GM21360 (cell line): ENCODE measurements around the gene MAPKAP1.

Experiments
- ATAC-seq: cut with Tn5 transposase; IDR thresholded peaks from one replicate; pipeline ENCODE4 v1.9.1; 2021; ENCODE audit warnings: mild to moderate bottlenecking, moderate library complexity; ENCODE audit not compliant: unreplicated experiment

Gene MAPKAP1

DNA sequence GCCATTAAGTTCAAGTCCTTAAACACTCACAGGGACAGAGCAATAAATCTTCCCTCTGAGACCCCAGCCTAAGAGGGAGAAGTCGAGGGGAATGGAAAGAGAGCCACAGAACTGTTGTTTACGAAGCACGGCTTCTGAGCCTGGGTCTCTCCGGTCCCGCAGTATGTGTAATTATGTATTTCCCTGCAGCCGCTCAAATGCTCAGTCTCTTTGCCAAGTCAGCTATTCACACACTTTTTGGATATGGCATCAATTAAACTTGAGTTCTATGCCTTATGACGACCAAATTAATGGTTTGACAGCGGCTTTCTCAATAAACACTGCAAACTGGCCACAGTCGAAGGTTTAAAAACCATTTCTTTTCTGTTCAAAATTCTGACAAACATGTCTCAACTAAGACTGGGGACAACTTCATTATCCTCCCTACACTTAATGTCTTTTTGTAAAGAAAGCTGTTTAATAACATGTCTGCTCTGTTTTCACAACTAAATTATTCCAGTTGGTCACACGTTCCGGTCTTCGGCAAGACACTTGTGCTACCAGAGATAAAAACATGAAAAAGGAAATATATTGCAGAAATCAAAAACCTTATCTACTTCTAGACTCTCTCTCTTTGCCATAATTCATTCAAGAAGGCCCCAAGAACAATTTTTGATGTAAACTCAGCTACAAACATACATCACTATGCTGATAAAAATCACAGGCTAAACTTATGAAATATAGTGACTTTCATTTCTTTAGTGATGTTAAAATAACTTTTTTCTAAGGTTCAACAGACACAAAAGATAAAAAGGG lies 242.2 kb downstream of the MAPKAP1 start:
- ATAC-seq, result no peak

- no peak for ATAC-seq
Measured at GRCh38 chr9:125463926-125464325, 243.1 kb downstream of the MAPKAP1 start.

- no peak for ATAC-seq
Measured at GRCh38 chr9:125462861-125463291, 244.1 kb downstream of the MAPKAP1 start.

GRCh38 chr9:125461636-125462190 lies 245.3 kb downstream of the MAPKAP1 start:
- no peak for ATAC-seq

DNA sequence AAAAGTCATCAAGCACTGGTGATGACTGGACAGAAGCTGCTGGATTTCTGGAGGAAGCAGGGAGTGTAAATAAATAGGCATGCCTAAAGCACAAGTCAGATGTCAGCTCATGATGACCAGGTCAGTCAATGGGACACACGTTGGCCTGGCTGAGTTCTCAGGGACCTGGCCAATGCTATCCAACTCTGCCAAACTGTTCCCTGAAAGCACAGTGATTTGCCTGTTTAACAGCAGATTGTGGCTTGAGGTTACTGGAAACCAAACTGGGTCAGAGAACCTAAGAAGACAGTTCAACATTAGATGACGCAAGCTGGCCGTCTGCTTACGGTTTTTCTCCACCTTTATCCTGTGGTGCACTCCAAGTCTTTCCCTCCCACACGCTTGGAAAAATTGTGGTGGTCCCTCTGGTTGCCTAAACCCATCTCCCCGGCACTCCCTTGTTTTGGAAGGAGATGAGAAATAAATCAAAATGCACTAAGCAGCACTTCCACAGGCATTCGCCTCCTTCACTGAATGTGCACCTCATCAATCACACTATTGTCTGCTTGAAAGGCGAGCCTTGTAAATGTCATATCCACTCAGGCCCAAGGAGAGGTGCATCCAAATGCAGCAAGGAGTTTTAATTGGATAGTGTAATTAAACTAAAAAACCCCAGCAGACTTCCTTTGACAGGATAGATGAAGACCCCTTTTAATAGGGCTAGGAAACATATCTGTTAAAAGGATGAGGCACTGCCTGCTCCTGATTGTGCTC lies 245.9 kb downstream of the MAPKAP1 start:
- ATAC-seq, result no peak

DNA sequence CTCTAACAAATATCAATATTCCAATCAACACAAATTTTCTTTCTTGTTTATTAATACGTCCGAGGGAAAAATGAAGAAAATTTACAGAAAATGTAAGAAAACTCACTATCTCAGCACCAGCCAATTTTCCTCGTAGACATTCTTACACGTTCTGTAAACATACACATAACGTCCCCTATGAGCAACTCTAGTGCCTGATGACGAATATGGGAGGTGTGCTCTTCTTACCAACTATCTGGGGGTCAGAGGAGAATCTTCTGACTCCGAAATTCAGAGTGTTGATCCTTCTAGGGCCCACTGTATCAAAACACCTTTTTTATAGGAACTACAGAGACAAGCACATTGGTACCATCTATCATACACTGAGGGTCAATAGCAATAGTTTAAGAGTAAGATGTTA lies 246.7 kb downstream of the MAPKAP1 start:
- no peak for ATAC-seq

GRCh38 chr9:125457357-125457756 lies 249.7 kb downstream of the MAPKAP1 start:
- no peak for ATAC-seq

GRCh38 chr9:125455876-125456275 lies 251.1 kb downstream of the MAPKAP1 start:
- ATAC-seq, result no peak

GRCh38 chr9:125455132-125455531 lies 251.9 kb downstream of the MAPKAP1 start:
- no peak for ATAC-seq

DNA sequence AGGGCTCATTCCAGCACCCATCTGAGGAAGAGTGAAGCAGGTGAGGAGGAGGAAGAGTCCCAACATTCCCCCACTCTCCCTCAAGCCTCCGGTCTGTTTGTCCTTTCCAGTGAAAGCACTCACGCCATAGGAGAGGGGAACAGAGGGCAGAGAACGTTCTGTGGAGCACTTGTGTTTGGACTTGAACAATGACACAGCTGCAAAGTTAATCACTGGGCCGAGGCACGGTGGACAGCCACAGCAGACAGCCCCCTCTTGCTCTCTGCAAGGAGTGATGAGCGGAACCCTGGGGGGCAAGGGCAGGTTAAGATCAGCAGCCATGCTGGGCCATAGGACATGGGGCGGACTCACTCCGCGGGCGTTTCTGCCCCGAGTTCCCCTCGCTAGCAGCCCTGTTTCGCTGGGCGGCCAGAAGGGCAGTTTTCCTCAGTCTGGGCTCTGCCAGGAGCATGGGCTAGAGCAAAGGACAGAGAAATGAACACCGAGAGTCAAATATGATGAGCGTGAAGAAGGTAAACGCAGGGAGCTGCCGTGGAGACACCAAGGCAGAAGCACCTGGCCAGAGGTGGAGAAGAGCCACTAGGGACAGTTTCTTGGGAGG lies 259.7 kb downstream of the MAPKAP1 start:
- ATAC-seq, result no peak

GRCh38 chr9:125446561-125447094 lies 260.4 kb downstream of the MAPKAP1 start:
- peak; percentile 93 for ATAC-seq

DNA sequence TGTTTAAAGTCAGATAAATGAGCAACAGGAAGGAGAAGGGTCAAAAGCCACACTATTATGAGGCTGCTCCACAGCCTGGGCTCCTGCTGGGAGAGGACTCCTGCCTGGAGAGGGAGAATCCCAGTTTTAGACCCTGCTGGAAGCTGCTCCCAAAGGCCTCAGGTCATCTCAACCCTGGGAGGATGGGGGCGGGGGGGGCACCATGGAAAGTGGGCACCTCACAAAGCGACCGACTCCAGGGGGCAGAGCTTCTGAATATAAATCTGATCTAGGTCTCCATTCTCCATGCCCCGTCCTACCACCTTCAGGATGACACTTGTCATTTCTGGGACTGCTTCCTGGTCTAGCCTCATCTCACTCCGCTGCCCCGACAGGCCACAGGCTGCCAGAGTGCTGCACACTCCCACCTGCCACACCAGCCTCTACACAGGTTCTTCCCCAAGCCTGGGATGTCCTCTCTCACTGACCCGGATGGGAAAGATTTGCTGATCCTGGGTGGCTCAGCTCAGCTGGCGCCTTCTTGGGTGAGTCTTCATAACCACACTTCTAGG lies 262.0 kb downstream of the MAPKAP1 start:
- ATAC-seq, result no peak

GRCh38 chr9:125444166-125444565 lies 262.8 kb downstream of the MAPKAP1 start:
- ATAC-seq, result no peak

DNA sequence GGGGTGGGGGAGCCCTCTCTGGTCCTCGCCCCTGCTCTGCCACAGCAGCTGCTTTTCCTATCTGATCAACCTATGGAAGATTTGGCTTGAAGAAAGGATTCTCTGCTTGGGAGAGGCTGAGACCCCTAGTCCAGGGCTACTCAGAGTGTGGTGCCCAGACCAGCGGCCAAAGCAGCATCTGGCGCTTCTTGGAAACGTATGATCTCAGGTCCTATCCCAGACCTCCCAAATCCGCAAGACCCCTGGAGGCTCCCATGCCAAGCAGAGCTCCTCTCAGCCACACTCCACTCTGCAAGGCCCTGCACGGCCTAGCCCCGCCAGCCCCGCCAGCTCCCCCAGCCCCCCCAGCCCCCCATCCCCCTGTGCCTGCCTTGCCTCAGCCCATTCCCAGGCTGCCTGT lies 263.6 kb downstream of the MAPKAP1 start:
- ATAC-seq, result no peak

DNA sequence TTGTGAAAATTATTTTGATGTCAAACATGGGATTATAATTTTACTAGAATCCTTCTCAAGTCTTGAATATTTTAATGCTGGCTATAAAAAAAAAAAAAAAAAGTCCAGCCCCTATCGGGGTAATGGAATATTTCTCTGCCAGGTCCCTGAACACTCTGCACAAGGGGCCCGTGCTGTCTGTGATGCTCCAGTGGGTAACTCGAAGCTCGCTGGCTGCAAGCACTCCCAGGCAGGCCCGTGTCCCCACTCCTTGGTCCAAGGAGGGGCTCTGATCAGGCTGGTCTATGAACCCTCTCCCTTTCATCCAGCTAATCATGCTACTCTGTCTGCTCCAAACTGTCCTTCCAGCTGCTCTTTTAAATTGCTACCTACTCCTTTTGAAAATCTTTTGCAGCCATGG lies 264.6 kb downstream of the MAPKAP1 start:
- ATAC-seq, result no peak

GRCh38 chr9:125440411-125440810 lies 266.6 kb downstream of the MAPKAP1 start:
- no peak for ATAC-seq

DNA sequence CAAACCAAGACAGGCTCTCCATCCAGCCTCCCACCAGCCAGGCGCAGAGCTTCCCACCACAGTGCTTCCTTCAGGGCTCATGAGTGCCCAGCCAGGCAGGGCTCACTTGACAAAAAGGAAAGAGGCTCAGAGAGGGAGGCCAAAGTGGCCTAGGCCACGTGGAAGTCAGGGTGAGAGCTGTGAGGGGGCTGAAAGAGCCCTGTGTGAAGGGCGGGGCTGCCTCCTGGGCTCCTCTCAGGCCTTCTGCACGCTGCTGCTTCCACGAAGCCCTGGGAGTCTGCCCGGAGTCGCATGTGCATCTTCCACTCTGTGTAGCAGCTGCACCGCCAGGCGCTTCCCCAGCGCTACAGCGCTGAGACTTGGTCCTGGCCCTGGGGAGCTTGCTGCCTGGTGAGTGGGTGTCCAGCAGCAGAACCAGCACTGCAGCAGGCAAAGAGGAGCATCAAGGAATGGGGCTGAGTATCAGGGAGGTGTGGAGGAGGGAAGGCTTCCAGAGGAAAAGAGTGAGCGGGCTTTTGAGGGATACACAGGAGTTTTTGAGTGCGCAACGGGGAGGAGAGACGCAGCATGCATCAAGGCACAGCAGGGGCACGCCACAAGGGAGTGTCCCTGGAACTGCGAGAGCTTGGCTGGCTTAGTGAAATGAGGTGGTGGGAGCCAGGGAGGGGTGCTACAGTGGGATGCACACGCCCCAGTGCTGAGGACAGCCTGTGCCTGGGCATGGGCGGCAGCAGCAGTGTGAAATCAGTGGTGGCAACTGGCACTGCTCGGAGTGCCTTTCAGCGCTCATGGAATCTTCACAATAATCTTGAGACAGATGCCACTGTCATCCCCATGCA lies 267.4 kb downstream of the MAPKAP1 start:
- no peak for ATAC-seq

DNA sequence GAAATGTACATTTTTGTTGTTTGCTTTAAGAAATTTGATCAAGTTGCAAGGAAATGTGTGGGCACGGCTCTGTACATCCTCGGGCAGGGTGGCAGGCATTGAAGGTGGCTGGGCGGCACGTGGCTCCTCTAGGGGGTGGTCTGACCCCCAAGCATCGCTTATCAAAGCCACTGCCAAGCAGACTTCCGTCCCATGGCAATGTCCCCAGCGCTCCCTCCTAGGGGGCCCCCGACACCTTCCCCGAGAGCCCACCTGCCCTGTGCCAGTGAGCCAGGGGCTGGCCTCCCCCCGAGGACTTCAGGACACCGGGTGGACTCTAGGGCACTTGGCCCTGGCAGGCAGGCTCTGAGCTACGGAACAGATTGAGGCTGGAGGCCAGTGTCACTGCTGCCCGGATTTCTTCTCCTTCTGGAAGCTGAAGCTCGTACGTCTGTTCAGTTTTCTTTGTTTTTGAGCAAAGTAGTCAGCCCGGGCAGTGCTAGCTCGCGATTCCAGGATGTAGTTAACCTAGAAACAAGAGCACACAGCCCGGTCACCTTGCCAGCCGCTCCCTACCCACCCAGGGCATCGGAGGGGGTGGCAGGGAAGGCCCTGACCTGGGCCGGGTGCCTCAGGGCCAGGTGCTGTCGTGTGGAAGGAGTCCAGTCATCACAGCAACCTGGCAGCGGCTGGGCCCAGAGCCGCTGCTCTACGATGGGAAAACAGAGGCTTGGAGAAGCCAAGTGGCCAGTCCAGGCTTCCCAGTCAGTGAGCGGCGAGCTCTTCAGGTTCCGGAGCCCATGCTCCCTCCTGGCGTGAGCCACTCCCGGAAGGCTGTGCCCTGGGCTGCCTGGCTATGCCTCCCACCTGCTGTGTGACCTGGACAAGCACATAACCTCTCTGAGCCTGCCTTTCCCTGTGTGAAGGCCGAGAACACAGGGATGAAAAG lies 268.2 kb downstream of the MAPKAP1 start:
- ATAC-seq, result no peak

DNA sequence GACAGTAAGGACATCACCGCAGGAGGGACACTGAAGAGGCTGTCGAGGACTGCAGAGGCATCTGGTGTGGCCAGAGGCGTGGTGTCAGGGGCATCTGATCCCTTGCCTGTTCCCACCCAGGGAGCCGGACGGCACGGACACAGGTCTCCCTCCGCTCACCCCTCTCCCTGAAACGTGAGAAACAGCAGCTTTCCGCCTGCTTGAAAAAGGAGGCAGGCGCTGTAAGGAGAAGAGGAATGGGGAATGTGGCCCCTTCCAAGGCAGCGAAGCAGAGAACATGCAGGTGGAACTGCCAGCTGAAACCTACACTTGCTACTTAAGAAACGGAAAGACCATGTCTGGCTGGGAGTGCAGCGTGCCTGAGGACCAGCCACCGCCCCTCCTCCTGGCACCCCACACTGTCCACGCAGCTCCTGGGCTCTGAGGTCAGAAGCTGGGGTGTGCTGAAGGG lies 269.2 kb downstream of the MAPKAP1 start:
- no peak for ATAC-seq
